Astrocyte (in vitro differentiated cells and primary cell): ENCODE measurements around the gene DAD1. TPM values are rescaled to one million over a fixed set of nuclear protein-coding genes. Genes with fewer than 3 reads are reported as not detected.

Experiments
- DNase-seq: peaks from one replicate; pipeline ENCODE4 v3.0.0-alpha.2; 2010; ENCODE audit warnings: low read depth
- FAIRE-seq: peaks from 2 replicates; lab custom pipeline; 2011; peaks lifted over from hg19 to GRCh38; lab: Jason Lieb, UNC
- H2AFZ ChIP-seq: 2 replicates; pipeline ENCODE4 v1.6.0; 2012; ENCODE audit warnings: low read depth, low read length, inconsistent platforms
- H3K27ac ChIP-seq: 2 replicates; pipeline ENCODE4 v1.5.1; 2011; ENCODE audit warnings: low read depth, low read length, inconsistent platforms
- H3K27me3 ChIP-seq: 2 replicates; pipeline ENCODE4 v1.6.0; 2011; ENCODE audit warnings: low read length, inconsistent platforms; ENCODE audit not compliant: insufficient read depth
- H3K36me3 ChIP-seq: 2 replicates; pipeline ENCODE4 v1.5.1; 2011; ENCODE audit warnings: low read length, inconsistent platforms; ENCODE audit not compliant: insufficient read depth
- H3K4me1 ChIP-seq: 2 replicates; pipeline ENCODE4 v1.5.1; 2011; ENCODE audit warnings: low read length, inconsistent platforms; ENCODE audit not compliant: insufficient read depth
- H3K4me2 ChIP-seq: 2 replicates; pipeline ENCODE4 v1.6.0; 2012; ENCODE audit warnings: low read length, inconsistent platforms
- H3K4me3 ChIP-seq: 2 replicates; pipeline ENCODE4 v1.5.1; 2011; ENCODE audit warnings: low read depth, mild to moderate bottlenecking, low read length, inconsistent platforms; ENCODE audit not compliant: insufficient read depth
- H3K79me2 ChIP-seq: 2 replicates; pipeline ENCODE4 v1.6.0; 2012; ENCODE audit warnings: mild to moderate bottlenecking, low read length, inconsistent platforms; ENCODE audit not compliant: insufficient read depth
- H3K9ac ChIP-seq: 2 replicates; pipeline ENCODE4 v1.6.0; 2012; ENCODE audit warnings: mild to moderate bottlenecking, low read length, inconsistent platforms
- H3K9me3 ChIP-seq: 2 replicates; pipeline ENCODE4 v1.5.1; 2012; ENCODE audit warnings: low read depth, mild to moderate bottlenecking, low read length, inconsistent platforms; ENCODE audit not compliant: insufficient read depth
- H4K20me1 ChIP-seq: 2 replicates; pipeline ENCODE4 v1.6.0; 2012; ENCODE audit warnings: low read length, inconsistent platforms; ENCODE audit not compliant: insufficient read depth
- H3K27ac Mint-ChIP-seq: one replicate; pipeline ENCODE4 v1.8.0; 2021; ENCODE audit warnings: mild to moderate bottlenecking, mixed read lengths; ENCODE audit not compliant: unreplicated experiment
- H3K27me3 Mint-ChIP-seq: one replicate; pipeline ENCODE4 v1.8.0; 2021; ENCODE audit warnings: low read depth, mixed read lengths; ENCODE audit not compliant: unreplicated experiment
- H3K36me3 Mint-ChIP-seq: one replicate; pipeline ENCODE4 v1.8.0; 2021; ENCODE audit warnings: low read depth, mixed read lengths; ENCODE audit not compliant: unreplicated experiment
- H3K4me1 Mint-ChIP-seq: one replicate; pipeline ENCODE4 v1.8.0; 2021; ENCODE audit warnings: low read depth, mixed read lengths; ENCODE audit not compliant: unreplicated experiment
- H3K4me3 Mint-ChIP-seq: one replicate; pipeline ENCODE4 v1.8.0; 2021; ENCODE audit warnings: mild to moderate bottlenecking, moderate library complexity, mixed read lengths; ENCODE audit not compliant: unreplicated experiment
- H3K9me3 Mint-ChIP-seq: one replicate; pipeline ENCODE4 v1.8.0; 2021; ENCODE audit warnings: mild to moderate bottlenecking, mixed read lengths; ENCODE audit not compliant: unreplicated experiment
- EZH2 ChIP-seq: IDR thresholded peaks from 2 replicates; pipeline ENCODE4 v1.6.1; 2012; ENCODE audit warnings: mild to moderate bottlenecking, low read length, inconsistent platforms; ENCODE audit not compliant: insufficient read depth
- total RNA-seq: library from RNA; stranded (reverse); gene quantifications from 2 replicates; pipeline ENCODE4 v1.2.1, GENCODE V29; 2021
- TF ChIP-seq, protein P1 (sequence below): IDR thresholded peaks from 2 replicates; pipeline ENCODE4 v1.5.1; 2011; ENCODE audit warnings: low read depth, mild to moderate bottlenecking, inconsistent platforms, low read length, moderate library complexity; ENCODE audit not compliant: insufficient read depth

DAD1 gene
- total RNA-seq, 1 donor from 2014 or later, result 302 TPM

DNA sequence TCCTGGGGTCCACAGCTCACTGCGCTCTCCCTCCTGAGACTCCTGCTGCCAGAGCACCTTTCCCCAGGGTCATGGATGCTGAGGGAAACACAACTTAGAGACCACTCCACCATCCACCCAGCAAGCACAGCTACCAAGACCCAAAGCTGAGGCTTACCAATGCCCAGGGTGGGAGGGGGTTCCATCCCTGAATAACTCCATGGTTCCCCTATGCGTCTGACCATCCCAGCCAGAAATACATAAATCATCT is 36.3 kb downstream of the DAD1 start:
- Histone ChIP-seq H3K27ac (no peak overlapping the region), H3K4me3 (no peak overlapping the region), H3K9ac (no peak overlapping the region), H4K20me1 (no peaks in the 10 kb centered on the region), H3K4me2 (no peak overlapping the region), H2AFZ (no peak overlapping the region), H3K36me3 (no peaks in the 10 kb centered on the region), H3K4me1 (peaks cover 43% of the 10 kb centered on the region), H3K79me2 (no peaks in the 10 kb centered on the region), H3K9me3 (no peaks in the 10 kb centered on the region), H3K27me3 (no peaks in the 10 kb centered on the region)
- Mint-ChIP-seq H3K27ac (no peak overlapping the region), H3K36me3 (peaks cover 2% of the 10 kb centered on the region), H3K4me3 (no peak overlapping the region), H3K9me3 (no peaks in the 10 kb centered on the region), H3K4me1 (peaks cover 47% of the 10 kb centered on the region), H3K27me3 (no peaks in the 10 kb centered on the region)
- no peak for FAIRE-seq
- DNase-seq, result no peak
- no peak for TF ChIP-seq EZH2
- TF ChIP-seq, protein P1, sequence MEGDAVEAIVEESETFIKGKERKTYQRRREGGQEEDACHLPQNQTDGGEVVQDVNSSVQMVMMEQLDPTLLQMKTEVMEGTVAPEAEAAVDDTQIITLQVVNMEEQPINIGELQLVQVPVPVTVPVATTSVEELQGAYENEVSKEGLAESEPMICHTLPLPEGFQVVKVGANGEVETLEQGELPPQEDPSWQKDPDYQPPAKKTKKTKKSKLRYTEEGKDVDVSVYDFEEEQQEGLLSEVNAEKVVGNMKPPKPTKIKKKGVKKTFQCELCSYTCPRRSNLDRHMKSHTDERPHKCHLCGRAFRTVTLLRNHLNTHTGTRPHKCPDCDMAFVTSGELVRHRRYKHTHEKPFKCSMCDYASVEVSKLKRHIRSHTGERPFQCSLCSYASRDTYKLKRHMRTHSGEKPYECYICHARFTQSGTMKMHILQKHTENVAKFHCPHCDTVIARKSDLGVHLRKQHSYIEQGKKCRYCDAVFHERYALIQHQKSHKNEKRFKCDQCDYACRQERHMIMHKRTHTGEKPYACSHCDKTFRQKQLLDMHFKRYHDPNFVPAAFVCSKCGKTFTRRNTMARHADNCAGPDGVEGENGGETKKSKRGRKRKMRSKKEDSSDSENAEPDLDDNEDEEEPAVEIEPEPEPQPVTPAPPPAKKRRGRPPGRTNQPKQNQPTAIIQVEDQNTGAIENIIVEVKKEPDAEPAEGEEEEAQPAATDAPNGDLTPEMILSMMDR, result no peak

DNA sequence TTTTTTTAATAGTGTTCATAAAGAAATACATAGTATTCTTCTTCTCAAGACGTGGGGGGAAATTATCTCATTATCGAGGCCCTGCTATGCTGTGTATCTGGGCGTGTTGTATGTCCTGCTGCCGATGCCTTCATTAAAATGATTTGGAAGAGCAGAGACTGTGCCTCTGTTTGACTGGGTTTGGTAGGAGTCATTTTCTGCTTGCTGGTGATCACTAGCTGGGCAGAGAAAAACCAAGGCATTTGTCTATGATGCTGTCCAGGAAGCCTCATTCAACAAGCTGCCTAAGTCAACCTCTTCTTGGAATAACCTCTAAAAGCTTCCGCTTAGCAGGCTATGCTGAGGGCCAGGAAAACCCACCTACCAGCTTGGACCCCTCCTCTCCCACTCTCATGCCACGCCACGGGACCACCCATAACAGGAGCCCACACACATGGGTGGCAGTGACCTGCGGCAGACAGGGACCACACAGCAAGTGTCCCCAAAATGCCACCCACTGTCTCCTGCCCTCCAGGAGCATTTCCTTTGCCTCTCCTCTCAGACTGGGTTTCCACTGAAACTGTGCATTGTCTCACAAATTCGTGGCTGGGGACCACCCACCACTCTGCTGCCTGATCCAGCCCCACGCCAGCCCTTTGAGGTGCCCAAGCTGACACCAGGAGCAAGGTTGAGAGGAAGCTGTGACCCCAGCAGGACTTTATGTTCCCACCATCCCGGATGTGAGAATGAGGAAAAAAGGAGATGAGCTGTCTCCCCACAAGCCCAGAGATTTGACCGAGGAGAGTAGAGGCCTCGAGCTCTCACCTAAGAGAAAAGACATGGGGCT is 36.8 kb downstream of the DAD1 start:
- no peak overlapping the region for H3K27ac ChIP-seq
- H3K9me3 ChIP-seq, result no peaks in the 10 kb centered on the region
- Mint-ChIP-seq H3K4me1 (peaks cover 43% of the 10 kb centered on the region), H3K9me3 (no peaks in the 10 kb centered on the region), H3K36me3 (peaks cover 2% of the 10 kb centered on the region), H3K27me3 (no peaks in the 10 kb centered on the region), H3K27ac (peak overlapping the region; percentile 8), H3K4me3 (no peak overlapping the region)
- no peaks in the 10 kb centered on the region for H3K27me3 ChIP-seq
- TF ChIP-seq, protein P1, result no peak
- TF ChIP-seq EZH2, result no peak
- H3K9ac ChIP-seq, result no peak overlapping the region
- no peaks in the 10 kb centered on the region for H4K20me1 ChIP-seq
- no peak overlapping the region for H3K4me2 ChIP-seq
- no peak overlapping the region for H2AFZ ChIP-seq
- H3K4me3 ChIP-seq, result no peak overlapping the region
- DNase-seq (no peak), FAIRE-seq (no peak)
- no peaks in the 10 kb centered on the region for H3K36me3 ChIP-seq
- peaks cover 43% of the 10 kb centered on the region for H3K4me1 ChIP-seq
- H3K79me2 ChIP-seq, result no peaks in the 10 kb centered on the region

DNA sequence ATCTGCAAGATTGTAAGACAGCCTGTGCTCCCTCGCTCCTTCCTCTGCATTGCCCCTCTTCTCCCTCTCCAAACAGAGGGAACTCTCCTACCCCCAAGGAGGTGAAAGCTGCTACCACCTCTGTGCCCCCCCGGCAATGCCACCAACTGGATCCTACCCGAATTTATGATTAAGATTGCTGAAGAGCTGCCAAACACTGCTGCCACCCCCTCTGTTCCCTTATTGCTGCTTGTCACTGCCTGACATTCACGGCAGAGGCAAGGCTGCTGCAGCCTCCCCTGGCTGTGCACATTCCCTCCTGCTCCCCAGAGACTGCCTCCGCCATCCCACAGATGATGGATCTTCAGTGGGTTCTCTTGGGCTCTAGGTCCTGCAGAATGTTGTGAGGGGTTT is 37.4 kb downstream of the DAD1 start:
- no peaks in the 10 kb centered on the region for H3K27me3 Mint-ChIP-seq
- no peak for FAIRE-seq
- peak overlapping the region; percentile 8 for H3K27ac Mint-ChIP-seq
- H3K36me3 Mint-ChIP-seq, result peaks cover 2% of the 10 kb centered on the region
- TF ChIP-seq EZH2, result no peak
- TF ChIP-seq, protein P1, result no peak
- no peak overlapping the region for H3K27ac ChIP-seq
- peaks cover 48% of the 10 kb centered on the region for H3K4me1 Mint-ChIP-seq
- H3K9ac ChIP-seq, result no peak overlapping the region
- H3K9me3 Mint-ChIP-seq, result no peaks in the 10 kb centered on the region
- no peak overlapping the region for H3K4me3 ChIP-seq
- H3K27me3 ChIP-seq, result no peaks in the 10 kb centered on the region
- H3K36me3 ChIP-seq, result no peaks in the 10 kb centered on the region
- H3K4me2 ChIP-seq, result no peak overlapping the region
- no peaks in the 10 kb centered on the region for H3K79me2 ChIP-seq
- no peak overlapping the region for H3K4me3 Mint-ChIP-seq
- H2AFZ ChIP-seq, result peak overlapping the region; percentile 18
- DNase-seq, result no peak
- H4K20me1 ChIP-seq, result no peaks in the 10 kb centered on the region
- H3K9me3 ChIP-seq, result no peaks in the 10 kb centered on the region
- peaks cover 43% of the 10 kb centered on the region for H3K4me1 ChIP-seq
